ENCODE results near the gene TCN1.
"Not testable (repeated sequence)": the region's sequence is repeated elsewhere in the genome, so short reads cannot be mapped to it uniquely, and the experiment has no call there.

Gene TCN1

GRCh38 chr11:59849129-59849528 lies 17.2 kb downstream of the TCN1 start:
- Mint-ChIP-seq H3K27ac (ENCODE audit: low read depth) (no peak overlapping the region), H3K9me3 (no peaks in the 10 kb centered on the region), H3K4me3 (no peak overlapping the region), H3K27me3 (peaks cover 23% of the 10 kb centered on the region), H3K4me1 (no peaks in the 10 kb centered on the region), H3K36me3 (ENCODE audit: insufficient read depth) (no peaks in the 10 kb centered on the region)
- ATAC-seq (replicated peaks; ENCODE audit: extremely low read depth, poor library complexity, severe bottlenecking) (no peak), DNase-seq (ENCODE audit: low spot score in 2 of 2) (no peak)

DNA sequence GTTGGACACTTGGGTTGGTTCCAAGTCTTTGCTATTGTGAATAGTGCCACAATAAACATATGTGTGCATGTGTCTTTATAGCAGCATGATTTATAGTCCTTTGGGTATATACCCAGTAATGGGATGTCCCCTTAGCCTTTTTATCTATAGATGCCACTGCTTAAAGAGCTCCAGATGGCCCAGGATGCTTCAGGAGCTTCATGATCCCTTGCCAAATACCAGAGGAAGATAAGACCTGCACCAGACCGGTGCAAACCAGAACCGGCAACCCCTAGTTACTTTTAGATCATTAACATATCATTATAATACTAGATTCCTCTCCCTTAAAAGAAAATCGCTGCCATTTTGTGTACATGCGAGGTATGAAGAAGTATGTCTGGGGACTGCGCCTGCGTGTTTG lies 17.8 kb downstream of the TCN1 start:
- H3K9me3 Mint-ChIP-seq; H3K36me3 Mint-ChIP-seq (ENCODE audit: insufficient read depth); H3K4me3 Mint-ChIP-seq; DNase-seq (ENCODE audit: low spot score in 2 of 2); H3K27ac Mint-ChIP-seq (ENCODE audit: low read depth); H3K4me1 Mint-ChIP-seq; ATAC-seq (replicated peaks; ENCODE audit: extremely low read depth, poor library complexity, severe bottlenecking): not testable (repeated sequence)
- H3K27me3 Mint-ChIP-seq = peaks cover 29% of the 10 kb centered on the region

GRCh38 chr11:59847626-59848025 lies 18.7 kb downstream of the TCN1 start:
- Mint-ChIP-seq H3K9me3 (no peaks in the 10 kb centered on the region), H3K27me3 (peaks cover 20% of the 10 kb centered on the region), H3K27ac (ENCODE audit: low read depth) (no peak overlapping the region), H3K4me3 (no peak overlapping the region), H3K4me1 (no peaks in the 10 kb centered on the region), H3K36me3 (ENCODE audit: insufficient read depth) (no peaks in the 10 kb centered on the region)
- DNase-seq (ENCODE audit: low spot score in 2 of 2) (no peak), ATAC-seq (replicated peaks; ENCODE audit: extremely low read depth, poor library complexity, severe bottlenecking) (no peak)

- Mint-ChIP-seq H3K4me3 (no peak overlapping the region), H3K27me3 (peaks cover 17% of the 10 kb centered on the region), H3K4me1 (no peaks in the 10 kb centered on the region), H3K9me3 (no peaks in the 10 kb centered on the region), H3K36me3 (ENCODE audit: insufficient read depth) (no peaks in the 10 kb centered on the region), H3K27ac (ENCODE audit: low read depth) (no peak overlapping the region)
- ATAC-seq (replicated peaks; ENCODE audit: extremely low read depth, poor library complexity, severe bottlenecking) (no peak), DNase-seq (ENCODE audit: low spot score in 2 of 2) (no peak)
Measured at GRCh38 chr11:59846556-59846955, 19.7 kb downstream of the TCN1 start.

GRCh38 chr11:59845399-59845798 lies 20.9 kb downstream of the TCN1 start, which contains the start of gene CBLIF:
Gene CBLIF, minus strand, starts transcription at chr11:59845499. Its CDS starts 46 bp downstream, at chr11:59845453.
- no peak for ATAC-seq (replicated peaks; ENCODE audit: extremely low read depth, poor library complexity, severe bottlenecking)
- DNase-seq (ENCODE audit: low spot score in 2 of 2) = no peak
- Mint-ChIP-seq H3K27me3 (peaks cover 17% of the 10 kb centered on the region), H3K4me1 (no peaks in the 10 kb centered on the region), H3K27ac (ENCODE audit: low read depth) (no peak within 1 kb of the TSS), H3K9me3 (no peaks in the 10 kb centered on the region), H3K36me3 (ENCODE audit: insufficient read depth) (no peaks in the 10 kb centered on the region), H3K4me3 (no peak within 1 kb of the TSS)

DNA sequence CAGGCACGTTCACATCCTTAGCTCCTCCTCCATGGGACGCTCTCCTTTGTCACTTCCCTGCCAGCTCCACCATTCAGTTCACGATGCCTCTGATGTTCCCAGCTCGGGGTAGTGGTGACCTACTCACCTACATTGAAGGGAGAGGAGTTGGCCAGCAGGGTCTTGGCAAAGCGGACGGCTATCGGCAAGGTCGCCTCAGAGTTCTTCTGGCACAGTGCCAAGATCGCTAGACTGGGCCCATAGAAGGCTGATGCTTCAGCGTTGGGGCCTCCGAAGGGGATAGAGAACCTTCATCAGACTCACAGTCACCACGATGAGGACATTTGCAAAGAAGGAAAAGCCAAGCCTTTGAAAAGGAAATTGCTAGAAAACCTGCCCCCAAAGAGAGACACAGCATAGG lies 24.0 kb downstream of the TCN1 start:
- no peak for ATAC-seq (replicated peaks; ENCODE audit: extremely low read depth, poor library complexity, severe bottlenecking)

GRCh38 chr11:59841514-59841913 lies 24.8 kb downstream of the TCN1 start:
- DNase-seq (ENCODE audit: low spot score in 2 of 2) (no peak), ATAC-seq (replicated peaks; ENCODE audit: extremely low read depth, poor library complexity, severe bottlenecking) (no peak)
- Mint-ChIP-seq H3K9me3 (no peaks in the 10 kb centered on the region), H3K27me3 (peaks cover 34% of the 10 kb centered on the region), H3K27ac (ENCODE audit: low read depth) (no peak overlapping the region), H3K4me1 (no peaks in the 10 kb centered on the region), H3K4me3 (no peak overlapping the region), H3K36me3 (ENCODE audit: insufficient read depth) (peaks cover 1% of the 10 kb centered on the region)

More for the DNA sequence above, 24.0 kb downstream of the TCN1 start:
- Mint-ChIP-seq H3K4me3 (no peak overlapping the region), H3K4me1 (no peaks in the 10 kb centered on the region), H3K27ac (ENCODE audit: low read depth) (no peak overlapping the region), H3K9me3 (no peaks in the 10 kb centered on the region), H3K27me3 (peaks cover 26% of the 10 kb centered on the region), H3K36me3 (ENCODE audit: insufficient read depth) (peaks cover 1% of the 10 kb centered on the region)
- no peak for DNase-seq (ENCODE audit: low spot score in 2 of 2)

DNA sequence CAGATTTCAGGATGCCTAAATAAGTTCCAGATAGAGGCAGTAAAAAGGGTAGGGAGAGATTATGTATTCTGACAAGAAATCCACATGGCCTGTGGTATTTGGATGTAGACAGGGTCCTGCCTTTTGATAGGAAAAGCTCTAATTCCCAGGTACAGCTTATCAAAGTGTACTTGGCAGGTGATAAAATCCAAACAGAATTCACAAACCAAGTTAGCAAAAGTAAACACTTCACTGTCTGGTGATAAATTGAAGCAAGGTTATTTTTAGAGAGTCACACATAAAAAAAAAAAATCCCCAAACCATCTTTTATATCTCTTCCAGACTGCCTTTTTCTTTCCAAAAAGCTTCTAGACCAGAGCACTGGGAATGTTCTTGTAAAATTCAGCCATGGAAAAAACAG lies 26.7 kb downstream of the TCN1 start:
- Mint-ChIP-seq H3K9me3 (no peaks in the 10 kb centered on the region), H3K4me3 (no peak overlapping the region), H3K27ac (ENCODE audit: low read depth) (no peak overlapping the region), H3K4me1 (no peaks in the 10 kb centered on the region), H3K36me3 (ENCODE audit: insufficient read depth) (peaks cover 1% of the 10 kb centered on the region), H3K27me3 (peaks cover 48% of the 10 kb centered on the region)
- ATAC-seq (replicated peaks; ENCODE audit: extremely low read depth, poor library complexity, severe bottlenecking) (no peak), DNase-seq (ENCODE audit: low spot score in 2 of 2) (no peak)

GRCh38 chr11:59833602-59834001 lies 32.7 kb downstream of the TCN1 start:
- Mint-ChIP-seq H3K9me3 (no peaks in the 10 kb centered on the region), H3K4me1 (no peaks in the 10 kb centered on the region), H3K27ac (ENCODE audit: low read depth) (no peak overlapping the region), H3K36me3 (ENCODE audit: insufficient read depth) (peaks cover 2% of the 10 kb centered on the region), H3K4me3 (no peak overlapping the region), H3K27me3 (peaks cover 49% of the 10 kb centered on the region)
- DNase-seq (ENCODE audit: low spot score in 2 of 2) = no peak
- no peak for ATAC-seq (replicated peaks; ENCODE audit: extremely low read depth, poor library complexity, severe bottlenecking)

DNA sequence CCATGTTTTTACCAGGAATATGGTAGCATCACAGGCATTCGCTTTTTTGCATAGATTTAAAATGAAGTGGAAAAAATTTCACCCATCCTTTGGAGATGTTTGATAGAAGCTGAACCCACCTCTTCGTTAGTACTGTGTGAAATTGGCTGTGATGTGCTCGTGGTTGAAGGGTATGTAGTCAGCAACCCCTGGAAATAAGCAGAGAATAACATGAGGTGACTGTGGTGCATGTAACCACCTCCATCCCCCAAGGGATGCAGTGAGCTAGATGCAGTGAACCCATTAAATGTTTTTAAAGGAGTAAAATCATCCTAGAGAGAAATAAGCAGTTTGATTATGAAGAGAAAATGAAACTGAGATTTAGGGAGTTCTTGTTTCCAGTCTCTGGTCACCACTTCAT lies 36.9 kb downstream of the TCN1 start:
- no peak for ATAC-seq (replicated peaks; ENCODE audit: extremely low read depth, poor library complexity, severe bottlenecking)
- no peak for DNase-seq (ENCODE audit: low spot score in 2 of 2)
- Mint-ChIP-seq H3K27me3 (peaks cover 20% of the 10 kb centered on the region), H3K27ac (ENCODE audit: low read depth) (no peak overlapping the region), H3K36me3 (ENCODE audit: insufficient read depth) (peaks cover under 1% of the 10 kb centered on the region), H3K4me3 (no peak overlapping the region), H3K9me3 (no peaks in the 10 kb centered on the region), H3K4me1 (no peaks in the 10 kb centered on the region)

- ATAC-seq (replicated peaks; ENCODE audit: extremely low read depth, poor library complexity, severe bottlenecking) = peak; percentile 28
- no peak overlapping the region for H3K4me3 Mint-ChIP-seq
- H3K27me3 Mint-ChIP-seq = peaks cover 20% of the 10 kb centered on the region
- peaks cover 6% of the 10 kb centered on the region for H3K4me1 Mint-ChIP-seq
- no peaks in the 10 kb centered on the region for H3K9me3 Mint-ChIP-seq
- H3K27ac Mint-ChIP-seq (ENCODE audit: low read depth) = no peak overlapping the region
- H3K36me3 Mint-ChIP-seq (ENCODE audit: insufficient read depth) = no peaks in the 10 kb centered on the region
- no peak for DNase-seq (ENCODE audit: low spot score in 2 of 2)
Measured at GRCh38 chr11:59822989-59823566, 43.2 kb downstream of the TCN1 start.

DNA sequence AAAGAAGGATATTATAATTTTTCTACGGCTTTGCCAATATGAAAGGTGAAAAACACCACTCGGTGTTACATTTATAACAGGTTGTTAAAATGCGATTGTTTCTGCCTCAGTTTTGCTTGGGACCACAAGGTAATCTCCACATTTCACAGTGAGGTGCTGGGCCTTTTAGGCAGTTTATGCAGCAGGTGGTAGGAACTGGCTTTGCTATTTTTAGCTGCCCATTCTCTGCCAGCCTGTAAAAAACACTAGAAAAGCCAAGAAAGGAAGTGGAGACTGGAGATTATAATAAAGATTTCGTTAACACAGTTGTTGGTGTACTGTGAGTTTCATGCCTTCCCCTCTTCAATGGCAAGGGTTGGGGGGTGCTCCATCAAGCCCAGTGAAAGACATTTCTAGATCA lies 47.7 kb downstream of the TCN1 start:
- H3K4me3 Mint-ChIP-seq = no peak overlapping the region
- H3K36me3 Mint-ChIP-seq (ENCODE audit: insufficient read depth) = peaks cover 1% of the 10 kb centered on the region
- no peak overlapping the region for H3K27ac Mint-ChIP-seq (ENCODE audit: low read depth)
- H3K9me3 Mint-ChIP-seq = no peaks in the 10 kb centered on the region
- H3K27me3 Mint-ChIP-seq = peaks cover 9% of the 10 kb centered on the region
- ATAC-seq (replicated peaks; ENCODE audit: extremely low read depth, poor library complexity, severe bottlenecking) = no peak
- no peak for DNase-seq (ENCODE audit: low spot score in 2 of 2)
- peaks cover 11% of the 10 kb centered on the region for H3K4me1 Mint-ChIP-seq

GRCh38 chr11:59816434-59816833 lies 49.9 kb downstream of the TCN1 start:
- H3K4me1 Mint-ChIP-seq; H3K27ac Mint-ChIP-seq (ENCODE audit: low read depth); H3K9me3 Mint-ChIP-seq; H3K27me3 Mint-ChIP-seq; ATAC-seq (replicated peaks; ENCODE audit: extremely low read depth, poor library complexity, severe bottlenecking); DNase-seq (ENCODE audit: low spot score in 2 of 2); H3K36me3 Mint-ChIP-seq (ENCODE audit: insufficient read depth); H3K4me3 Mint-ChIP-seq: not testable (repeated sequence)

Measured in central memory CD8-positive, alpha-beta T cell (primary cell).